Astrocyte (in vitro differentiated cells and primary cell): Measurements from ENCODE around the gene OXTR. TPM values are rescaled to one million over a fixed set of nuclear protein-coding genes. Genes with fewer than 3 reads are reported as not detected.

Source experiments
- DNase-seq: peaks from one replicate; pipeline ENCODE4 v3.0.0-alpha.2; 2010; ENCODE audit warnings: low read depth
- FAIRE-seq: peaks from 2 replicates; lab custom pipeline; 2011; peaks lifted over from hg19 to GRCh38; lab: Jason Lieb, UNC
- H2AFZ ChIP-seq: 2 replicates; pipeline ENCODE4 v1.6.0; 2012; ENCODE audit warnings: low read depth, low read length, inconsistent platforms
- H3K27ac ChIP-seq: 2 replicates; pipeline ENCODE4 v1.5.1; 2011; ENCODE audit warnings: low read depth, low read length, inconsistent platforms
- H3K27me3 ChIP-seq: 2 replicates; pipeline ENCODE4 v1.6.0; 2011; ENCODE audit warnings: low read length, inconsistent platforms; ENCODE audit not compliant: insufficient read depth
- H3K36me3 ChIP-seq: 2 replicates; pipeline ENCODE4 v1.5.1; 2011; ENCODE audit warnings: low read length, inconsistent platforms; ENCODE audit not compliant: insufficient read depth
- H3K4me1 ChIP-seq: 2 replicates; pipeline ENCODE4 v1.5.1; 2011; ENCODE audit warnings: low read length, inconsistent platforms; ENCODE audit not compliant: insufficient read depth
- H3K4me2 ChIP-seq: 2 replicates; pipeline ENCODE4 v1.6.0; 2012; ENCODE audit warnings: low read length, inconsistent platforms
- H3K4me3 ChIP-seq: 2 replicates; pipeline ENCODE4 v1.5.1; 2011; ENCODE audit warnings: low read depth, mild to moderate bottlenecking, low read length, inconsistent platforms; ENCODE audit not compliant: insufficient read depth
- H3K79me2 ChIP-seq: 2 replicates; pipeline ENCODE4 v1.6.0; 2012; ENCODE audit warnings: mild to moderate bottlenecking, low read length, inconsistent platforms; ENCODE audit not compliant: insufficient read depth
- H3K9ac ChIP-seq: 2 replicates; pipeline ENCODE4 v1.6.0; 2012; ENCODE audit warnings: mild to moderate bottlenecking, low read length, inconsistent platforms
- H3K9me3 ChIP-seq: 2 replicates; pipeline ENCODE4 v1.5.1; 2012; ENCODE audit warnings: low read depth, mild to moderate bottlenecking, low read length, inconsistent platforms; ENCODE audit not compliant: insufficient read depth
- H4K20me1 ChIP-seq: 2 replicates; pipeline ENCODE4 v1.6.0; 2012; ENCODE audit warnings: low read length, inconsistent platforms; ENCODE audit not compliant: insufficient read depth
- H3K27ac Mint-ChIP-seq: one replicate; pipeline ENCODE4 v1.8.0; 2021; ENCODE audit warnings: mild to moderate bottlenecking, mixed read lengths; ENCODE audit not compliant: unreplicated experiment
- H3K27me3 Mint-ChIP-seq: one replicate; pipeline ENCODE4 v1.8.0; 2021; ENCODE audit warnings: low read depth, mixed read lengths; ENCODE audit not compliant: unreplicated experiment
- H3K36me3 Mint-ChIP-seq: one replicate; pipeline ENCODE4 v1.8.0; 2021; ENCODE audit warnings: low read depth, mixed read lengths; ENCODE audit not compliant: unreplicated experiment
- H3K4me1 Mint-ChIP-seq: one replicate; pipeline ENCODE4 v1.8.0; 2021; ENCODE audit warnings: low read depth, mixed read lengths; ENCODE audit not compliant: unreplicated experiment
- H3K4me3 Mint-ChIP-seq: one replicate; pipeline ENCODE4 v1.8.0; 2021; ENCODE audit warnings: mild to moderate bottlenecking, moderate library complexity, mixed read lengths; ENCODE audit not compliant: unreplicated experiment
- H3K9me3 Mint-ChIP-seq: one replicate; pipeline ENCODE4 v1.8.0; 2021; ENCODE audit warnings: mild to moderate bottlenecking, mixed read lengths; ENCODE audit not compliant: unreplicated experiment
- EZH2 ChIP-seq: IDR thresholded peaks from 2 replicates; pipeline ENCODE4 v1.6.1; 2012; ENCODE audit warnings: mild to moderate bottlenecking, low read length, inconsistent platforms; ENCODE audit not compliant: insufficient read depth
- total RNA-seq: library from RNA; stranded (reverse); gene quantifications from 2 replicates; pipeline ENCODE4 v1.2.1, GENCODE V29; 2021
- TF ChIP-seq, protein P1 (sequence below): IDR thresholded peaks from 2 replicates; pipeline ENCODE4 v1.5.1; 2011; ENCODE audit warnings: low read depth, mild to moderate bottlenecking, inconsistent platforms, low read length, moderate library complexity; ENCODE audit not compliant: insufficient read depth

Gene OXTR
- total RNA-seq, 1 donor from 2014 or later, result 3.0 TPM

DNA sequence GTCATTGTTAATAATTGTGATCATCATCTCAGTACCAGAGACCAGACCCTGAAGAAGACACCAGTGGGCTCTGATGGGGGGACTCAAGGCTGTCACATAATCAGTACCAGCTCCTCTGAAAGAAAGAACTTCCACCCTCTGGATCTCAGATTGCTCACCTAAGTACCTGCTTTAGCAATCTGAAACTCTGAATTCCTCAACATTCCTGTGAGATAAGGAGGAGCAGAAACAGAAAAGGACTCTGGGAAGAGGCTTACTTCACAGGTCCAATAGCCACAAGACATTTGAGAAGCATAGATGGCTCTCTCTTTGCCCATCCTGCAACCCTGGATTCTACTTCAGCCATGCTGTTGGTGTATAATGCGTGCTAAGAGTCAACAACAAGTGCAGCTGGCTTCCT, 44.0 kb upstream of the OXTR start:
- H3K4me2 ChIP-seq, result no peak overlapping the region
- H2AFZ ChIP-seq, result no peak overlapping the region
- no peaks in the 10 kb centered on the region for H3K27me3 ChIP-seq
- no peaks in the 10 kb centered on the region for H3K4me1 ChIP-seq
- H3K36me3 Mint-ChIP-seq, result peaks cover 22% of the 10 kb centered on the region
- no peaks in the 10 kb centered on the region for H3K79me2 ChIP-seq
- H3K4me3 ChIP-seq, result no peak overlapping the region
- no peak for DNase-seq
- no peak for FAIRE-seq
- no peaks in the 10 kb centered on the region for H3K36me3 ChIP-seq
- no peak overlapping the region for H3K4me3 Mint-ChIP-seq
- TF ChIP-seq, protein P1, sequence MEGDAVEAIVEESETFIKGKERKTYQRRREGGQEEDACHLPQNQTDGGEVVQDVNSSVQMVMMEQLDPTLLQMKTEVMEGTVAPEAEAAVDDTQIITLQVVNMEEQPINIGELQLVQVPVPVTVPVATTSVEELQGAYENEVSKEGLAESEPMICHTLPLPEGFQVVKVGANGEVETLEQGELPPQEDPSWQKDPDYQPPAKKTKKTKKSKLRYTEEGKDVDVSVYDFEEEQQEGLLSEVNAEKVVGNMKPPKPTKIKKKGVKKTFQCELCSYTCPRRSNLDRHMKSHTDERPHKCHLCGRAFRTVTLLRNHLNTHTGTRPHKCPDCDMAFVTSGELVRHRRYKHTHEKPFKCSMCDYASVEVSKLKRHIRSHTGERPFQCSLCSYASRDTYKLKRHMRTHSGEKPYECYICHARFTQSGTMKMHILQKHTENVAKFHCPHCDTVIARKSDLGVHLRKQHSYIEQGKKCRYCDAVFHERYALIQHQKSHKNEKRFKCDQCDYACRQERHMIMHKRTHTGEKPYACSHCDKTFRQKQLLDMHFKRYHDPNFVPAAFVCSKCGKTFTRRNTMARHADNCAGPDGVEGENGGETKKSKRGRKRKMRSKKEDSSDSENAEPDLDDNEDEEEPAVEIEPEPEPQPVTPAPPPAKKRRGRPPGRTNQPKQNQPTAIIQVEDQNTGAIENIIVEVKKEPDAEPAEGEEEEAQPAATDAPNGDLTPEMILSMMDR, result no peak
- no peak for TF ChIP-seq EZH2
- H3K27me3 Mint-ChIP-seq, result peaks cover 4% of the 10 kb centered on the region
- peaks cover 2% of the 10 kb centered on the region for H3K9me3 ChIP-seq
- H4K20me1 ChIP-seq, result no peaks in the 10 kb centered on the region
- H3K4me1 Mint-ChIP-seq, result no peaks in the 10 kb centered on the region
- H3K27ac Mint-ChIP-seq, result no peak overlapping the region
- H3K9ac ChIP-seq, result no peak overlapping the region
- peaks cover 23% of the 10 kb centered on the region for H3K9me3 Mint-ChIP-seq
- H3K27ac ChIP-seq, result no peak overlapping the region

DNA sequence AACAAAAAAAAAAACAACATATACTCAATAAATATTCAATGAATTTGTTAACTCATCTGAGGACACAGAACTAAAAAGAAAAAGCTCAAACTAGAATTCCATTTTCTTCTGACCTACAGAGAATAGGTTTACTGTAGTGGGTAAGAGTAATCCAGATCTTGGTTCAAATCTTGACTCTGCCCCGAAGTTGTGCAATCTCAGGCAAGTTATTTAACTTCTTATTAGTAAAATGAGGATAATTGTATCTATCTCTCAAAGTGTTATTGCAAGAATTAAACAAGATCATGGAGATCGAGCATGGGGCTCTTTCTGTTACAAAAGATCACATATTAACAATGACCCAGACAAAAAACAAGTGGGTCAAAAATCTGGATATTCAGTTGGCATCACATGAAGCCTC, 41.1 kb upstream of the OXTR start:
- Mint-ChIP-seq H3K27ac (no peak overlapping the region), H3K27me3 (peaks cover 4% of the 10 kb centered on the region), H3K4me1 (no peaks in the 10 kb centered on the region), H3K9me3 (peaks cover 10% of the 10 kb centered on the region), H3K4me3 (no peak overlapping the region), H3K36me3 (peaks cover 8% of the 10 kb centered on the region)
- H3K4me2 ChIP-seq, result no peak overlapping the region
- FAIRE-seq, result no peak
- no peak for TF ChIP-seq EZH2
- TF ChIP-seq, protein P1, result no peak
- peaks cover 2% of the 10 kb centered on the region for H3K9me3 ChIP-seq
- no peaks in the 10 kb centered on the region for H3K4me1 ChIP-seq
- no peaks in the 10 kb centered on the region for H4K20me1 ChIP-seq
- no peak overlapping the region for H3K27ac ChIP-seq
- no peaks in the 10 kb centered on the region for H3K27me3 ChIP-seq
- H3K9ac ChIP-seq, result no peak overlapping the region
- H3K36me3 ChIP-seq, result no peaks in the 10 kb centered on the region
- no peak overlapping the region for H2AFZ ChIP-seq
- H3K79me2 ChIP-seq, result no peaks in the 10 kb centered on the region
- no peak for DNase-seq
- H3K4me3 ChIP-seq, result no peak overlapping the region

DNA sequence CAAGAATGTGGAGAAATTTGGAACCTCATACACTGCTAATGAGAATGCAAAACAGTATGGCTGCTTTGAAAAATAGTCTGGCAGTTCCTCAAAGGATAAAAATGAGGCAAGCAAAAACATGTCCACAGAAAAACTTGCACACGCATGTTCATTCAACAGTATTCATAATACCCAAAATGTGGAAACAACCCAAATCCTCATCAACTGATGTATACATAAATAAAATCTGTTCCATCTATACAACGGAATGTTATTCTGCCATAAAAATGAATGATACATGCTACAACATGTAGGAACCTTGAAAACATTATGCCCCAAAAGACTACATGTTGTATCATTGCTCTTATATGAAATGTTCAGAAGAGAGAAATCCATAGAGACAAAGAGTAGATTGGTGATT, 36.4 kb upstream of the OXTR start:
- no peak overlapping the region for H3K4me3 ChIP-seq
- no peak overlapping the region for H3K9ac ChIP-seq
- H3K9me3 Mint-ChIP-seq, result peaks cover under 1% of the 10 kb centered on the region
- H4K20me1 ChIP-seq, result no peaks in the 10 kb centered on the region
- FAIRE-seq (no peak), DNase-seq (no peak)
- H3K4me3 Mint-ChIP-seq, result no peak overlapping the region
- no peak overlapping the region for H3K4me2 ChIP-seq
- no peak overlapping the region for H2AFZ ChIP-seq
- TF ChIP-seq EZH2, result no peak
- TF ChIP-seq, protein P1, result no peak
- no peaks in the 10 kb centered on the region for H3K27me3 ChIP-seq
- no peaks in the 10 kb centered on the region for H3K4me1 Mint-ChIP-seq
- no peaks in the 10 kb centered on the region for H3K36me3 Mint-ChIP-seq
- no peaks in the 10 kb centered on the region for H3K9me3 ChIP-seq
- H3K27me3 Mint-ChIP-seq, result no peaks in the 10 kb centered on the region
- no peak overlapping the region for H3K27ac Mint-ChIP-seq
- no peak overlapping the region for H3K27ac ChIP-seq
- no peaks in the 10 kb centered on the region for H3K36me3 ChIP-seq
- no peaks in the 10 kb centered on the region for H3K79me2 ChIP-seq
- no peaks in the 10 kb centered on the region for H3K4me1 ChIP-seq
